C4-2B (cell line): ENCODE data around the gene CDCA5.

Source experiments
- CTCF ChIP-seq: fragments of 450-650 bp; conservative IDR thresholded peaks from 2 replicates; pipeline ENCODE4 v1.5.1; 2017; ENCODE audit warnings: mild to moderate bottlenecking
- ZFX ChIP-seq: fragments of 450-650 bp; IDR thresholded peaks from 2 replicates; pipeline ENCODE4 v1.6.1; 2017

GRCh38 chr11:65111744-65112545 is 28.1 kb upstream of the CDCA5 start, which contains the start of gene TM7SF2:
- 0 out of 2 replicates have a peak, but pooled peaks have one; percentile 46 for TF ChIP-seq CTCF
- TF ChIP-seq ZFX: no peak
